ENCODE measurements around the gene SLC24A4. TPM values are rescaled to one million over a fixed set of nuclear protein-coding genes. Genes with fewer than 3 reads are reported as not detected.

SLC24A4 gene
- total RNA-seq, 6 donors from 2014 or later: 0.49 to 5.7 (median 2.0) TPM

DNA sequence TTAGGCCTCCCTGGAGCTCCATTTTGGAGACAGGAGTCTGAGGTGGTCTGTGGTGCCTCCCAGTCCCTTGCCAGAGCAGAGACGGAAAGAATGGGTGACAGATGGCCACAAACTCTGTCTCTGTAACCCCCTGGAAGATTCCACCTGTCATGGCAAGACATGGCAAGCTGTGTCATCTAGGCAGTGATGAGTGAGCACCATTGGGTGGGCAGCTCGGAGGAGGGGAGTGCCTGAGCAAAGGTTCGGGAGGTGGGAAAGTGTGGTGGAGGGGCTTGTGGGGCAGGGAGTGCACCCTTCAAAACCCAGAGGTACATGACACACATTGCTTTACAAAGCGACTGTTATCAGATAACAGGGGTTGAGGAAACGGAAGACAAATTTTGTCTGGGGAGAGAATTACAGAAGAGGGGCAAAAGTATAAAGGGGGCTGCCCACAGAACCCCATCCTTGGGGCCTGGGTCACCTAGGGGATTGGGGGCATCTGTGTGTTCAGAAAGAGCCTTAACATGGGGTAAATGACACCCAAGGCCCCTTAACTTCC, 194.1 kb downstream of the SLC24A4 start:
- Histone ChIP-seq H3K36me3 (no peaks in the 10 kb centered on the region), H3K27ac (peak overlapping the region in 3 of 4 donors; percentile 39 to 96 (median 94)), H3K27me3 (no peaks in the 10 kb centered on the region), H3K4me1 (peaks cover 34 to 75% (median 40%) of the 10 kb centered on the region in 4 donors), H3K4me3 (no peak overlapping the region), H3K9me3 (no peaks in the 10 kb centered on the region)
- no peak for ATAC-seq (ENCODE audit: low FRiP score in 2 of 2)
- no peak for DNase-seq
- TF ChIP-seq POLR2A (IDR thresholded peaks at IDR 0.05) (no peak), EP300 (IDR thresholded peaks at IDR 0.05) (no peak), POLR2AphosphoS5 (IDR thresholded peaks at IDR 0.05) (no peak)
- TF ChIP-seq, protein P1, sequence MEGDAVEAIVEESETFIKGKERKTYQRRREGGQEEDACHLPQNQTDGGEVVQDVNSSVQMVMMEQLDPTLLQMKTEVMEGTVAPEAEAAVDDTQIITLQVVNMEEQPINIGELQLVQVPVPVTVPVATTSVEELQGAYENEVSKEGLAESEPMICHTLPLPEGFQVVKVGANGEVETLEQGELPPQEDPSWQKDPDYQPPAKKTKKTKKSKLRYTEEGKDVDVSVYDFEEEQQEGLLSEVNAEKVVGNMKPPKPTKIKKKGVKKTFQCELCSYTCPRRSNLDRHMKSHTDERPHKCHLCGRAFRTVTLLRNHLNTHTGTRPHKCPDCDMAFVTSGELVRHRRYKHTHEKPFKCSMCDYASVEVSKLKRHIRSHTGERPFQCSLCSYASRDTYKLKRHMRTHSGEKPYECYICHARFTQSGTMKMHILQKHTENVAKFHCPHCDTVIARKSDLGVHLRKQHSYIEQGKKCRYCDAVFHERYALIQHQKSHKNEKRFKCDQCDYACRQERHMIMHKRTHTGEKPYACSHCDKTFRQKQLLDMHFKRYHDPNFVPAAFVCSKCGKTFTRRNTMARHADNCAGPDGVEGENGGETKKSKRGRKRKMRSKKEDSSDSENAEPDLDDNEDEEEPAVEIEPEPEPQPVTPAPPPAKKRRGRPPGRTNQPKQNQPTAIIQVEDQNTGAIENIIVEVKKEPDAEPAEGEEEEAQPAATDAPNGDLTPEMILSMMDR (IDR thresholded peaks at IDR 0.05): no peak
- WGBS, 2 donors: 80 to 85% methylated on average over 5 of the region's 5 CpGs

DNA sequence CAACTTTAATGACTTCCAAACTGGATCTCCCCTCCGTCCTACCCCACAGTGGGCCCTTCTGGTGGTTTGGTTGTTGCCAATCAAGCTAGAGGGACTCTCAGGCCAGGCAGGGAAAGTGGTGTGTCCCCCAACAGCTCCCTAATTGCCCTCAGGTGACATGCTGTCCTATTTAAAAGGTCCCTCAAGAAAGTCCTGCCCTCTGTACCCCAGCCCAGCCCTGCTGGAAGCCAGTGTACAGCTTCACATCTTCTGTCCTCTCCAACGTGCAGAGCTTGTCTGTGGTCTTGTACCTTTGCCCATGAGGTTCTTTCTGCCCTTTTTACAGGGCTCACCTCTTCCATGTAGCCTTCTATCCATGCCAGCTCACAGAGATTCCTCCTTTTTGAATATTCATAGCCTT, 194.8 kb downstream of the SLC24A4 start:
- peaks cover 34 to 70% (median 35%) of the 10 kb centered on the region in 4 donors for H3K4me1 ChIP-seq
- no peaks in the 10 kb centered on the region for H3K36me3 ChIP-seq
- no peaks in the 10 kb centered on the region for H3K27me3 ChIP-seq
- WGBS, 2 donors: 75% methylated on average over 2 of the region's 2 CpGs
- ATAC-seq (ENCODE audit: low FRiP score in 2 of 2) (no peak), DNase-seq (no peak)
- TF ChIP-seq EP300 (IDR thresholded peaks at IDR 0.05) (no peak), POLR2AphosphoS5 (IDR thresholded peaks at IDR 0.05) (no peak), POLR2A (IDR thresholded peaks at IDR 0.05) (no peak)
- TF ChIP-seq, protein P1 (IDR thresholded peaks at IDR 0.05): no peak
- no peaks in the 10 kb centered on the region for H3K9me3 ChIP-seq
- H3K27ac ChIP-seq: peak overlapping the region in 2 of 4 donors; percentile 14 to 94
- H3K4me3 ChIP-seq: no peak overlapping the region

DNA sequence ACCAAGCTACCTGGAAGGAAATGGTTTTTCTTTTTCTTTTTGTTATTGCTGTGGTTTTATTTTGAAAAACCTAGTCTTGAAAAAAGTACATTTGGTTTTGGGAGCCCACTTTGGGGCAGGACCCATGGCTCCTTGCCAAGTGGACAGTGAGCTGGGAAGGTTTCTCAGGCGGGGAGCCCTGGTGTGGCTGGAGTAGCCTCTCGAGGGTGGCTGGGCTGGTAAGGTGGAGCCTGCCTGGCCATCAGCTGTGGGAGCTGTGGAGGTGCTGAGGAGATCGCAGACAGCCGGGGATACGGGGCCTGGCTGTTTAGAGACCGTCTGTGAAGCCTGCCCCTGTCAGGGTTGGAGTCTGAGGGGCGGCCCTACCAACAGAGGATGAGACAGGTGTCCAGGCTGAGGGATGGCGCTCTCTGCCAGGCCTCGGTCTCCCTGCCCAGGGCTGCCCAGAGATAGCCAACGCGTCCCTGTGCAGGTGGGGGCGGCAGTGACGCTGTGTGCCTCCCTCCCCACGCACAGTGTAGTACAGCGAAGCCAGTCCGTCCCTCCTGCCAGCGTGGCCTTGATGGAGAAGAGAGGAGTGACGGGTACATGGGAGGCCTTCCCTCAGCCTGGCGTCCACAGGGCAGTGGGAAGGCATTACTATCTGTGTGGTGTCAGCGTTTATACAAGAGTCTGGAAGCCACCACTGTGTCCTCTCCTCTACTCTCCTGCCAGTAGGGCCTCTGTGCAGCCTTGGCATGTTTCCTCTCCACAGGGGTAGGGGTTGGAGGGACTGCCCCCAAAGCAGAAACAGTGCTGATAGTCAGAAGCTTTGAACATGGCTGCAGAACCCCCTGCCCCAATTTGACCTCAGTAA, 196.5 kb downstream of the SLC24A4 start:
- Histone ChIP-seq H3K36me3 (no peaks in the 10 kb centered on the region), H3K4me3 (no peak overlapping the region), H3K9me3 (no peaks in the 10 kb centered on the region), H3K27me3 (no peaks in the 10 kb centered on the region), H3K27ac (peak overlapping the region; percentile 45 to 94 (median 72)), H3K4me1 (peaks cover 41 to 70% (median 45%) of the 10 kb centered on the region in 4 donors)
- TF ChIP-seq POLR2A (IDR thresholded peaks at IDR 0.05): no peak
- no peak for TF ChIP-seq EP300 (IDR thresholded peaks at IDR 0.05)
- TF ChIP-seq, protein P1 (IDR thresholded peaks at IDR 0.05): no peak
- no peak for TF ChIP-seq POLR2AphosphoS5 (IDR thresholded peaks at IDR 0.05)
- WGBS, 2 donors: 81 to 88% methylated on average over 5 to 18 of the region's 20 CpGs
- ATAC-seq (ENCODE audit: low FRiP score in 2 of 2) (peak in 1 of 2 donors; percentile 15), DNase-seq (peak; percentile 16 to 56)

DNA sequence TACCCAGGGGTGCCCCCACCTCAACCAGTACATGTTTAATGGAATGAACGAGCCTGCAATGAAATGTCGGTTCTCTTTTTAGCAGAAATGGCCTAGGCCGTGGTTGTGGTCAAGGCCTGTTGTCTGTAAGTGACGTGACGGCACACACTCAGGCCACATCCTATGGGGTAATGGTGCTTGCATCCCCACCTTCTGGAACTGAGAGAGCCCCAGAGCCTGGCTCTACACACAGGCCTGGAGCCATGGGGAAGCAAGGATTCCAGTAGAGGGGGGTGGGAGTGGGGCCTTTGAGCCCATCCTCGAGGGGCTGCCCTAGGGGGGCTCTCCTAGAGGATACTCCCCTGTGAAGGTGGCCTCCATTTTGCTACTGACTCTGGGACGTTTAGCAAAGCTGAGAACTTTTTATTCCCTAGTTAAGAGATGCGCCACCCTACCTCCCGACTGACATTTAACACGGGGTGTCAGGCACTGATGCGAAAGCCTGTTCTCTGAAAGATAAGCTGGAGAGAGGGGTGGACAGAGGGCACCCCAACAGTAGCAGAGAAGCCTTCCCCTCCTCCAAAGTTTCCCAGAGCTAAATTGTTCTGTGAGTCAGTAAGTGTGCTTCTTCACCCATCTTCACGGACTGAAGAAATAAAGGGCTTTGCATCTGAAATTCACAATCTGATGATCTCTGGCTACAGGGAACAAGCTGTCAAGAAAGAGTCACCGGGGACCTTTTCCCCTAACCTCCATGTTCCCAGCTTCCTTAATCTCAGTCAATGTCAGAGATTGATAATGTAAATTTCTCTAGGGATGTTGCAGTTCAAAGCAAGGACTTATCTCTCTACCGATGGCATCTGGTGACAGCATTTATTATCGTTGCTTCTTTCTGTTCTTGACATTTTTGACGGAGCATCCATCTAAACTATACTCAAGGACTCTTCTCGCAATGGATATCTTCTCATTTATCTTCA, 197.4 kb downstream of the SLC24A4 start:
- Histone ChIP-seq H3K27me3 (no peaks in the 10 kb centered on the region), H3K4me3 (no peak overlapping the region), H3K9me3 (no peaks in the 10 kb centered on the region), H3K4me1 (peaks cover 45 to 70% (median 49%) of the 10 kb centered on the region in 4 donors), H3K36me3 (no peaks in the 10 kb centered on the region), H3K27ac (peak overlapping the region; percentile 45 to 94 (median 72))
- WGBS, 2 donors: 72 to 78% methylated on average over 12 to 17 of the region's 17 CpGs
- TF ChIP-seq POLR2AphosphoS5 (IDR thresholded peaks at IDR 0.05) (no peak), POLR2A (IDR thresholded peaks at IDR 0.05) (no peak), EP300 (IDR thresholded peaks at IDR 0.05) (no peak)
- TF ChIP-seq, protein P1 (IDR thresholded peaks at IDR 0.05): no peak
- ATAC-seq (ENCODE audit: low FRiP score in 2 of 2) (peak; percentile 18 to 31), DNase-seq (peak in 1 of 2 donors; percentile 69)

All from upper lobe of left lung (tissue), 6 donors.